Inflammatory macrophage treated with lipopolysaccharide for 4 hours (primary cell): ENCODE data around the gene SMIM17.
A peak's percentile ranks its signal among the peaks of the same experiment; 100 is the strongest.
"Not testable (repeated sequence)": the region's sequence is repeated elsewhere in the genome, so short reads cannot be mapped to it uniquely, and the experiment has no call there.

Source experiments
- DNase-seq: peaks from one replicate; pipeline ENCODE4 v3.0.0-alpha.2; 2020

Gene SMIM17

DNA sequence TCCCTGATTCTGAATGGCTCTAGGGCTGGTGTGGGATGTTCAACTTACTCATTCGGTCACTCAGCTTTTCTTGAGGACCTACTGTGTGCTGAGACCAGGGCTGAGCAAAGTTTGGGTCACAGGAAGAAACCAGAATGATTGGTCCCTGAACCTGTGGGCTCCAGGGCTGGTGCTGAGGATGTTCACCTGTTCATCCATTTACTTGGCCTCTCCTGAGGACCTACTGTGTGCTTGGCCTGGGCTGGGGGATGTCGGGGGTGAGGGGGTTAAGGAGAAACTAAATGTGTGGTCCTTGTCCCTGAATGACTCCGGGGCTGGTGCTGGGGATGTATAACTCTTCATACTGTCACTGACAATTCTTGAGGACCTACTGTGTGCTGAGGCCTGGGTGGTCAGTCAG is 18.3 kb downstream of the SMIM17 start:
- no peak for DNase-seq

DNA sequence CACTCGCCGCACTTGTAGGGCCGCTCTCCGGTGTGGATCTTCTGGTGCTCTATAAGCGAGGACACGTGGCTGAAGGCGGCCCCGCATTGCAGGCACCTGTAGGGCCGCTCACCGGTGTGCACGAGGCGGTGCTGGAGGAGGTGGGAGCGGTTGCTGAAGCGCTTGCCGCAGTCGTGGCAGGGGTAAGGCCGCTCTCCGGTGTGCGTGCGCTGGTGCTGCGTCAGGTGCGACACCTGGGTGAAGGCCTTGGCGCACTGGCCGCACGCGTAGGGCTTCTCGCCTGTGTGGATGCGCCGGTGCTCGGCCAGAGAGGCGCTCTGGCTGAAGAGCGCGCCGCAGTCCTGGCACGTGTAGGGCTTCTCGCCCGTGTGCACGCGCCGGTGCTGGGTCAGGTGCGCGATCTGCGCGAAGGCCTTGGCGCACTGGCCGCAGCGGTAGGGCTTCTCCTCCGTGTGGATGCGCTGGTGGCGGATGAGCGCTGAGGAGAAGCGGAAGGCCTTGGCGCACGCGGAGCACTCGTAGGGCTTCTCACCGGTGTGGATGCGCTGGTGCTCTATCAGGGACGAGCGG is 21.1 kb downstream of the SMIM17 start:
- no peak for DNase-seq

DNA sequence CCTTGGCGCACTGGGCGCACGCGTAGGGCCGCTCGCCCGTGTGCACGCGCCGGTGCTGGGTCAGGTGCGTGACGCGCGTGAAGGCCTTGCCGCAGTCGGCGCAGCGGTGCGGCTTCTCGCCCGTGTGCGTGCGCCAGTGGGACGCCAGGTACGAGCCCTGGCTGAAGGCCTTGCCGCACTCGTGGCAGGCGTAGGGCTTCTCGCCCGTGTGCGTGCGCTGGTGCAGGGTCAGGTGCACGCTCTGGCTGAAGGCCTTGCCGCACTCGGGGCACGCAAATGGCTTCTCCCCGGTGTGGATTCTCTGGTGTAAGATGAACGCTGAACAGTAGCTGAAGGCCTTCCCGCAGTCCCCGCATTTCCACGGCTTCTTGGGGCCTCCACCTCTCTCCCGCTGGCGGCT is 21.6 kb downstream of the SMIM17 start:
- DNase-seq, result no peak

DNA sequence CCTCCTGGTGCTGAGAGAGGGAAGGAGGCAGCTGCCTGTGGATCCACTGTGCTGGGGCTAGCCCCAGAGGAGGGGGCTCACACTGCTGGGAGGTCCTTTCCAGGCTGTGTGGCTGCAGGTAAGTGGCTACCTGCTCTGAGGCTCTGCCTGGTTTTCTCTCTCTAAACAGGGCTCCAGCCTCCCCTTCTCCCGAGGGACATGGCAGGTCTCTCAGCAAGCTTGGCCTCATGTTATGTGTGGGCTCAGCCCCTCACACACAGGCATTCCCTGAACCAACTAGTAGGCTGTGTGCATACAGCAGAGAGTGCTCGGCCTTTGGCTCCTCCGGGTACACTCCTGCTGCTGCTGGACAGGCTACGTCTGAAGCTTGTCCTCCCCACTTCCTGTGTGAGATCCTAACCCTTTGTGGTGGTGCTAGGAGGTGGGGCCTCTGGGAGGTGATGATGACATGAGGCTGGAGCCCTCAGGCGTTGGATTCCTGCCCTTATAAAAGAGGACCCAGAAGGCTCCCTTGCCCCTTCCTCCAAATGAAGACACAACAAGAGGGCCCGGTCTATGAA is 24.4 kb downstream of the SMIM17 start:
- DNase-seq, result no peak

DNA sequence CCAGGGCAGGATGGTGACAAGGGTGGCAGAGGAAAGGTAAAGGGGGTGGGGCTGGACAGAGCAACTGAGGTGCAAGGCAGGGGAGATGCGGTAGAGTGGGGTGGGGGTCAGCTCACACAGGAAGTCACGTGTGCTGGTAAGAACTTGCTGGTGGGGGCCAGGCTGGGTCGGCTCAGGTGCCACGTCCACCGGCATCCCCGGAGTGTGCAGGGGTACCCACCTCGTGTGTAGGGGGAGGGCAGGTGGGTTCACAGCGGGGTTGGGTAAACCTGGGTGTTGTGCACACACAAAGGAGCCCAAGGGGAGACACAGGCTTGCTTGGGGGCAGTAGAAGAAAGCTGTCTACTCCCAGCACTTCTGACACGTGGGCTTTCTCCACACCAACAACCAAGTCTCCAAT is 25.7 kb downstream of the SMIM17 start:
- DNase-seq, result no peak

DNA sequence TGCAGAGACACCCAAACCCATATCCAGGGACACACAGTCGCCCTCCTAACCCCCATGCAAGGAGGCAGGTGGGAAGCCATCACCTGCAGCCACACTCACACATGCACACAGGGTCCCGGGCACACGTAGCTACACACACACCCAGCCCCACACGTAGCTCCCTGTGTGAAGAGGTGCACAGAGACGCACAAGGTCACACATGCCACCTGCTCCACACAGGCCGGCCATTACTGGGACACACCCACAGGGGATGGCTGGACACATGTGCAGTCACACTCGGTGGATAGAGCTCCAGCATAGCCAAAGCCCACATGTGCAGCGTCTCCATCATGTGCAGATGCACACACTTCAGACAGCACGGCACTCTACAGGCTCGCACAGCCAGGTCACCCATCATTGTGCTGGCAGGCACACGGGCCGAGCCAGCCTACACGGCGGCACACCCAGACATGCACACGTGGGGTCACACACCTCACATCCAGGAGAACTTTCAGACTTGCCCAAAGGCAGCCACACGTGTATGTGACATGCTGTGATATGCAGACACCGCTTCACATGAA is 27.5 kb downstream of the SMIM17 start:
- DNase-seq, result no peak

DNA sequence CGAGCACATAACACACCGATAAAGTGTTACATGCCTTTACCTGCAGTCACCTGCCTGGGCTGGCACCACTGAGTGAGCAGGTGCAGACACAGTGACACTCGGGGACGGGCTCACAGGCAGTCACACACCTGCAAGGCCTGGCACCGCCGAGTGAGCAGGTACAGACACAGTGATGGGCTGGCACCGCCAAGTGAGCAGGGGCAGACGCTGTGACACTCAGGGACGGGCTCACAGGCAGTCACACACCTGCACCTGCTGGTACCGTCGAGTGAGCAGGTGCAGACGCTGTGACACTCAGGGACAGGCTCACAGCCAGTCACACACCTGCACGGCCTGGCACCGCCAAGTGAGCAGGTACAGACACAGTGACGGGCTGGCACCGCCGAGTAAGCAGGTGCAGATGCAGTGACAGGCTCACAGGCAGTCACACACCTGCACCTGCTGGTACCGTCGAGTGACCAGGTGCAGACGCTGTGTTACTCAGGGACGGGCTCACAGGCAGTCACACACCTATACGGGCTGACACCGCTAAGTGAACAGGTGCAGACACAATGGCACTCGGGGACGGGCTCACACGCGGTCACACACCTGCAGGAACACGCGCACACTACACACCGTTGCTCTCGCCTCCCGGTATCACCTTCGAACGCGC is 28.1 kb downstream of the SMIM17 start:
- no peak for DNase-seq

DNA sequence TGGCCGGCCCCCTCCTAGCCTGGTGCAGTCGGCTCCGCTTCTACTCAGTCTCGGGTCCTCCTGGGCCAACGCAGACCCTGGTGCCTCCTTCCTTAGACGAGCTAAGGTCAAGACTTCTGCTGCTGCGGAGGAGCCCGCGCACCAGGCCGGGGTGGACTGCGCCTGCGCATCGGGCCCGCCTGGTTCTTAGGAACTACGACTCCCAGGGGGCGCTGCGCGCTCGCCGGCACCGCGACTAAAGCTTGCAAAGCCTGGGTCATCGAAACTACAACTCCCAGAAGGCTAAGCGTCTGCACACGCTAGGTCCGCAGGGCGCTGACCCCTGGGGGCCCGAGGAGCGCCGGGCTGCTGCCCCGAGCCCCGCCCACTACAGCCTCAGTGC is 28.6 kb downstream of the SMIM17 start, which contains the start of gene ZNF835:
Gene ZNF835 (minus strand): TSS at position 145 of the 382 bp plus-strand sequence. CDS start 6,559 bp downstream, outside the sequence.
- DNase-seq, result peak; percentile 85

DNA sequence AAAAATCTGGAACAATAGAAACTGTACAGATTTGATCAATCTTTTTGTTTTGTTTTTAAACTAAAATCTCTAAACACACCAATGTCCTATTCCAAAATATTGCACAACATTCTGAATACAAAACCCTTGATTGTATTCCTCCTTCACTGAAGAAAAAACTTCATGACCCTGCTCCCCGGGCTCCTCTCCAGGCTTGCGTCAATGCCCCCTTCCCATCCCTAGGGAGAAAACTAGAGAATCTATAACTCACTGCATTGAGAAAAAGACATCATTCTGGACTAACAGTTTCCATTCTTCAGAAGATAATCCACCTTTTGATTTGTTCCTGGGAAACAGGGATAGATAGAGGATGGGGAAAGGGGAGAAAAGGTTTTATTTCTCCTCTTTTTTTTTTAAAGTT is 29.7 kb downstream of the SMIM17 start:
- not testable (repeated sequence) for DNase-seq

DNA sequence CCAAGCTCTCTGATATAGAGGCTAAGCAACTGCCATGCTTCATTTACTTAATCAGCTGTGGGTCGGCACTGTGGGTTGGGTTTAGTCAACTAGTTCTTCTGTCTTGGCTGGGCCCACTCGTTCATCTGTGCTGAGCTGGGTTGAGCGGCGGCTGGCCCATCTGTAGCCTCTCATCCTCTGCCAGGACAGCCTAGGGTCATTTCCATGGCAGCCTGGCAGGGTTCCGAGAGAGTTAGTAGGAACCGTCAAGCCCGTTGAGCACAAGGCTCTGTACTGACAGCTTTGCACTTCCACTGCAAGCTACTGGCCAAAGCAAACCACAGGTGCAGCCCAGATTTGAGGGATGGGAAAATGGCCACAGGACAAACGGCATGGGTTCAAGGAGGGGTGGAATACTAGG is 35.2 kb downstream of the SMIM17 start:
- no peak for DNase-seq

DNA sequence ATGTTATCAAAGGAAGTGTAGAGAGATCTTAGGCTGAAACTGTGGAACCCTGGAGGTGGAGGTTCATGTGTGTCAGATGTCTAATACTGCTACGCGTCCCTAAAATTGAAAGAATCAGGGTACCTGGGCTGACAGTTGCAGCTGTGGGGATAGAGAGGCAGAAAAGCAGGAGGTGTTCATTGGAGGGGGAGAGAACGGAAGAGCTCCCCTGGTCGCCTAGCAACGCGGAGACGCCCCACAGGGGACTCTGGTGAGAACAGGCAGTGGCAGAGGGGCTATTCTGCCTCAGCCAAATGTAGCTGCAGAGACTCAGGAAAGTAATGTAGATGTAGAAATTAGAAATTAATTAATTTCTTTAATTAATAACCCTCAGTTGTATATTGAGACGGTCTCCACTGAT is 38.7 kb downstream of the SMIM17 start:
- no peak for DNase-seq

DNA sequence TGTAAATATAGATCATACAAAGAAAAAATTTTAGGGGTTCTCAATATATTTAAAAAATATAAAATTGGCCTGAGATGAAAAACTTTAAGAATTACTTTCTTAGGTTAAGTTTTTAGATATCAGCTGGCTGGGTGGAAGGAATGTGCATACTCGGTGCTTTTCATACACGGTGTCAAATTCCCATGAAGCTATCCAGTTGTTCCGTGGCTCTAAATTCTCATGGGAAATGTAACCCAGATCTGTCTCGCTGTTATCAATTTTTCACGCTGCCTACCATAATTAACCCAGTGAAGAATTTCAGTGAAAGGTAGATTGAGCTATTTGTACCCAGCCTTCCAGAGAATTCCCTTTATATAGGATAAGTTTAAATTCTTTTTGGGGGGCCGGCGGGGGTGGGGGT is 40.2 kb downstream of the SMIM17 start:
- no peak for DNase-seq

DNA sequence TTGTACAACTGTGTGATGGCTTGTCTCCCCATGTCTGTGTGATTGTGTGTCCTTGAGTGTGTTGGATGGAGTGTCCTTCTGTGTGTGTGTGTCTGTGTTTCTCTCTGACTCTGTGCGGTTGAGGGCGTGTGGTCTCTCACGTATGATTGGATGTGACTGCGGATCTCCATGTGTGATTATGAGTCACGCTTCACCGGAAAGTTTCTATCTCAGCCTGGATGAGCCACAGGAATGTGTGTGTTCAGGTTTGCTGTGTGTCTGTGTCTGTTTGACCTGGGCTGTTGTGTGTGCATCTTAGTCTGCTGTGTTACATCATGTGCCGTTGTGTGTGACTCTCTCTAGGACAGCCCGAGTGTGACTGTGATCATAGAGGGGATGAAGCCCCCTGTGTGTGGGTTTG is 44.1 kb downstream of the SMIM17 start:
- no peak for DNase-seq

DNA sequence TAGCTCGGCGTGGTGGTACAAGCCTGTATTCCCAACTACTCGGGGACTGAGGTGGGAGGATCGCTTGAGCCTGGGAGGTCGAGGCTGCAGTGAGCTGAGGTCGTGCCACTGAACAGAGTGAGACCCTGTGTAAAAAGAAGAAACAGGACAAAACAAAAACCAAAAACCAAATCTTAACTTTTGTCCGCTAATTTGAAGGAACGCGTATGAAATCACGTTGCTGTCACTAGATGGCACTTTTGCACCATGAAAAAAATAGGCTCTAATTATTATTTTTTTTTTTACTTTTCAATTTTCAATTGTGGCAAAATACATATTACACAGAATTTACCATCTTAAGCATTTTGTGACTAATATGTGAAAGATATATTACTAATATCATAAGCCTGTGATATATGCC is 46.2 kb downstream of the SMIM17 start:
- DNase-seq, result no peak

DNA sequence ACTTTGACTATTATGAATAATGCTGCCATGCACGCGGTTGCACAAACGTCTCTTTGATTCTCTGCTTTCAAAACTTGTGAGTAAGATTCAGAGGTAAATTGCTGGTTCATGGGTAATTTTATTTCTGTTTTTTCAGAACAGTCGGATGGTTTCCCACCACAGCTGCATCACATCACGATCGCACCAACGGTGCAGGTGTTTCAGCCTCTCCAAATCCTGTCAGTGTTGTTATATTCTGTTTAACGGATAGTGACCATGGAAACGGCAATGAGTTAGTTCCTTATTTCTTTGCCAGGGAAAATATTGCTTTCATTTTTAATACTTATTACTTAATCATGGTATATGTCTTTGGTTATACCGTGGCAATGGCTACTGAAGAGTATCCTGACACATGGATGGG is 47.7 kb downstream of the SMIM17 start:
- no peak for DNase-seq

DNA sequence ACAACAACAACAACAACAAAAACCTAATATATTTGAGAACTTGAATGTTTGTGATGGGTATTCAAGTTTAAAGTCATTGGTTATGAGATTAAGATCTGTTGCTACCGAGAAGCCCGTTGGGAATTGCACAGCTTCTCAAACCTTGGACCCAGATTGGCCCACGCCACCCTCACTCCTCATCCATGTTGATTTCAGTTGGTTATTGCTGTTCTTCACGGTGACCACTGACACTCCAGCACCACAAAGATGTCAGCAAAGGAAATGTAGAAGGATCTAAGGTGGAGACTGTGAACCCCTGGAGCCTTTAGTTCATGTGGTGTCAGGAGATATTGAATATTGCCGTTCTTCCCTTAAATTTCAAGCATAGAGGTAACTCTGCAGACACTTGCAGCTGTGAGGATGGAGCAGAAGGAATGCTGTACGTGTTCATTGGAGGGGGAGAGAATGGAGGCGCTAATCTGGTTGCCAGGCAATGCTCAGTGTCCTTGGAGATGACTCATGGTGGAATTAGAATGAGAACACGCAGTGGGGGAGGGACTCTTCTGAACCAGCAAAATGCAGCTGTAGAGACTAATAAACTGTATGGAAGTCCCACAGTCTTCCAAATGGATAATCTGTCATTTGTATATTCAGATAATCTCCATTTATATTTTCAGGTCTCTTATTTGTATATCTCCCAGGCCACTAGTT is 49.4 kb downstream of the SMIM17 start:
- DNase-seq, result no peak

DNA sequence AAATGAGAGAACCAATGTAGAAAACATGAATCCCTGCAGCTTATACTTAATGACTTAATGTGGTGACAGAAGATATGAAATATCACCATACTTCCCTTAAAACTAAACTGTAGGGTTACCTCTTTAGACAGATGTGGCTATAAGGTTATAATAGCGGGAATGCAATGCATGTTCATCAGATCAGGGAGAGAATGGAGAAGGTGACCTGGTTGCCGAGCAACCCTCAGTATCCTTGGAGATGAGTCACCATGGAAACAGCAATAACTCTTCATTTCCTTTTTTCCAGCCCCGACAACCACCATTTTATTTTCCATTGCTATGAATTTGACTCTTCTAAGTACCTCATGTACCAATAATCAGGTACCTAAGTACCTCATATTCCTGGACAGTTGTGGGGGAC is 56.6 kb downstream of the SMIM17 start:
- DNase-seq, result no peak

DNA sequence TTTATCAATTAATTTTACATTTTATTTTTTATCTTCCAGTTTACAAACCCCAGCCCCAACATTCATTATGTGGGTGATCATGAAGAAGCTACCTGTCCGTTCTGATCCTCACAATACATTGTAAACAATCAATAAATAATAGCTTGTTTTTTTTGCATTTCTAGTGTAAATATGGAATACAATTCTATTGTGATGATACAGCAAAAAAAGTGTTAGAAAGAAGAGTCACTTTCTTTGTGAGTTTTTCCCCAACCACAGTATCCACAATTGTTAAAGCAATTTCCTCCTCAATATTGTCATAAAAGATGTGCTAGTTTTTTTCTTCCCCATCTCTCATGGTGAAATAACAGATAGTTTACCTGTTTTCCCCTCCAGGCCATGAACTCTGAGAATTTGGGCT is 58.9 kb downstream of the SMIM17 start:
- no peak for DNase-seq

DNA sequence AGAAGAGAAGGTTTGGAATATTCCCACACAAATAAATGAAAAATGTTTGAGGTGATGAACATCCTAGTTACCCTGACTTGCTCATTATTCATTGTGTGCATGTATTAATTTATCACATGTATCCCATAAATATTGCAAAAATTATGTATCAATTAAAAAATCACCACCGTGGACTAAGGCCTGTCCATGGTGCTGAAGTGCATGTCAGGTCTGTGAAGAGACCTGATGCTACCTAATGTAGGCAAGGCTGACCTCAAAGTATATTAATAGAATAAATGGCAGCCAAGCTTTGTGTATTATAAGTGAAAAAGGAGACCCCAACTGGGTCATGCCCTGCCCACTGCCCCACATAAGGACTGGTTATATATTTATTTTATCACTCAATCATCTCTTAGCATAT is 63.0 kb downstream of the SMIM17 start:
- no peak for DNase-seq
